Measurements from ENCODE around the gene CBY2.

GRCh38 chr13:45678282-45678681, 23.8 kb upstream of the CBY2 start:
- TF ChIP-seq CTCF (IDR thresholded peaks at IDR 0.05; ENCODE audit: insufficient read depth, low read length) (no peak), REST (IDR thresholded peaks at IDR 0.05; ENCODE audit: insufficient replicate concordance, low read depth) (no peak), POLR2AphosphoS5 (IDR thresholded peaks at IDR 0.05; ENCODE audit: low read depth) (no peak), GABPA (IDR thresholded peaks at IDR 0.05; ENCODE audit: low read depth) (no peak), SPI1 (IDR thresholded peaks at IDR 0.05; ENCODE audit: borderline replicate concordance, low read depth) (no peak)

Data from HL-60 (cell line).